ENCODE data around the gene C3orf22. TPM values are rescaled to one million over a fixed set of nuclear protein-coding genes. Genes with fewer than 3 reads are reported as not detected.
A peak's percentile ranks its signal among the peaks of the same experiment; 100 is the strongest.

The C3orf22 gene
- total and polyA plus RNA-seq, 12 donors = 0.26 TPM; not detected in 11

GRCh38 chr3:126538316-126538715 lies 20.4 kb downstream of the C3orf22 start:
- no peaks in the 10 kb centered on the region for H3K9me3 ChIP-seq
- DNase-seq (no peak), ATAC-seq (no peak)
- intact Hi-C loops (cut with DNase I) = no loop called here
- peaks cover 0 to 39% (median 25%) of the 10 kb centered on the region in 7 donors for H3K27me3 ChIP-seq
- no peak overlapping the region for H3K27ac ChIP-seq
- TF ChIP-seq, protein P1, sequence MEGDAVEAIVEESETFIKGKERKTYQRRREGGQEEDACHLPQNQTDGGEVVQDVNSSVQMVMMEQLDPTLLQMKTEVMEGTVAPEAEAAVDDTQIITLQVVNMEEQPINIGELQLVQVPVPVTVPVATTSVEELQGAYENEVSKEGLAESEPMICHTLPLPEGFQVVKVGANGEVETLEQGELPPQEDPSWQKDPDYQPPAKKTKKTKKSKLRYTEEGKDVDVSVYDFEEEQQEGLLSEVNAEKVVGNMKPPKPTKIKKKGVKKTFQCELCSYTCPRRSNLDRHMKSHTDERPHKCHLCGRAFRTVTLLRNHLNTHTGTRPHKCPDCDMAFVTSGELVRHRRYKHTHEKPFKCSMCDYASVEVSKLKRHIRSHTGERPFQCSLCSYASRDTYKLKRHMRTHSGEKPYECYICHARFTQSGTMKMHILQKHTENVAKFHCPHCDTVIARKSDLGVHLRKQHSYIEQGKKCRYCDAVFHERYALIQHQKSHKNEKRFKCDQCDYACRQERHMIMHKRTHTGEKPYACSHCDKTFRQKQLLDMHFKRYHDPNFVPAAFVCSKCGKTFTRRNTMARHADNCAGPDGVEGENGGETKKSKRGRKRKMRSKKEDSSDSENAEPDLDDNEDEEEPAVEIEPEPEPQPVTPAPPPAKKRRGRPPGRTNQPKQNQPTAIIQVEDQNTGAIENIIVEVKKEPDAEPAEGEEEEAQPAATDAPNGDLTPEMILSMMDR (IDR thresholded peaks at IDR 0.05) = no peak
- H3K36me3 ChIP-seq = no peaks in the 10 kb centered on the region
- peaks cover 0 to 16% (median 0%) of the 10 kb centered on the region in 9 donors for H3K4me1 ChIP-seq
- H3K4me3 ChIP-seq = no peak overlapping the region
- 64 to 65% methylated on average over 9 of the region's 9 CpGs for WGBS, 2 donors

DNA sequence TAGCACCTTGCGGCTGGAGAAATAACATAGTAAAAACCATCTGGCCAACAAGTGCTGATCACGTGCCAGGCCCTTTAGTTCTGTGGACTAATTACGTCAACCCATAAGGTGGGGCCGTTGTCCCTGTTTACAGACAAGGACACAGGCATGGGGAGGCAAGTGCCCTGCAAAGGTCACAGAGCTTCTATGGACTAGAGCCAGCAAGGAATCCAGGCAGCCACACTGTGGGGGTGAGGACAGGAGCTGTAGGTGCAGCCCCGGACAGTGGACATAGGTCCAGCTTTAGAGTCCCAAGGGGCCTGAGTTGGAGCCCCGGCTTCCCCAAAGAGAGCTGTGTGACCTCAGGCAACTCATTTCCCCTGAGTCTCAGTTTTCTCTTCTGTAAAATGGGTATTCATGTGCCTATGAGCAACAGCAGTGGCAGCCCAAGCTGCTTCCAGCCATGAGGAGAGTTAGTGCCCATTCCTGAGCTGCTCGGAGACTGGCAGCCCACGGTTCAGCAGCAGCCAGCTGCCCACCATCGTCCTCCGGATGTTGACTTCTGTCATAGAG lies 20.9 kb downstream of the C3orf22 start:
- TF ChIP-seq, protein P1 (IDR thresholded peaks at IDR 0.05) = no peak
- Histone ChIP-seq H3K36me3 (no peaks in the 10 kb centered on the region), H3K4me1 (peaks cover 0 to 16% (median 0%) of the 10 kb centered on the region in 9 donors), H3K9me3 (no peaks in the 10 kb centered on the region), H3K4me3 (no peak overlapping the region), H3K27ac (no peak overlapping the region), H3K27me3 (peaks cover 0 to 34% (median 22%) of the 10 kb centered on the region in 7 donors)
- intact Hi-C loops (cut with DNase I) = no loop called here
- 65 to 71% methylated on average over 10 of the region's 10 CpGs for WGBS, 2 donors
- ATAC-seq (peak in 6 of 8 donors; percentile 38 to 87 (median 62)), DNase-seq (no peak)

GRCh38 chr3:126537116-126537729 lies 21.5 kb downstream of the C3orf22 start:
- Histone ChIP-seq H3K36me3 (no peaks in the 10 kb centered on the region), H3K4me3 (no peak overlapping the region), H3K27me3 (peaks cover 0 to 28% (median 17%) of the 10 kb centered on the region in 7 donors), H3K4me1 (peaks cover 0 to 16% (median 0%) of the 10 kb centered on the region in 9 donors), H3K9me3 (no peaks in the 10 kb centered on the region), H3K27ac (no peak overlapping the region)
- WGBS, 2 donors = 71% methylated on average over 9 of the region's 9 CpGs
- peak in 1 of 8 donors; percentile 8 for ATAC-seq
- no peak for DNase-seq
- intact Hi-C loops (cut with DNase I) = no loop called here
- TF ChIP-seq, protein P1 (IDR thresholded peaks at IDR 0.05) = no peak

- H3K9me3 ChIP-seq = no peaks in the 10 kb centered on the region
- H3K4me3 ChIP-seq = no peak overlapping the region
- no peaks in the 10 kb centered on the region for H3K36me3 ChIP-seq
- no peak overlapping the region for H3K27ac ChIP-seq
- intact Hi-C loops (cut with DNase I) = no loop called here
- ATAC-seq = no peak
- peaks cover 0 to 14% (median under 1%) of the 10 kb centered on the region in 9 donors for H3K4me1 ChIP-seq
- no peak for DNase-seq
- TF ChIP-seq, protein P1 (IDR thresholded peaks at IDR 0.05) = no peak
- peaks cover 0 to 17% (median 6%) of the 10 kb centered on the region in 7 donors for H3K27me3 ChIP-seq
- 71 to 74% methylated on average over 3 of the region's 3 CpGs for WGBS, 2 donors
Measured at GRCh38 chr3:126536126-126536525, 22.6 kb downstream of the C3orf22 start.

Measured in heart right ventricle (tissue), 16 donors.